Fibroblast of pulmonary artery (primary cell): Measurements from ENCODE around the gene ENGASE.

Source experiments
- DNase-seq: peaks from one replicate; pipeline ENCODE4 v3.0.0-alpha.2; 2010; ENCODE audit warnings: low read depth
- H3K4me3 ChIP-seq: replicated peaks from 2 replicates; pipeline ENCODE4 v1.5.1; 2011; ENCODE audit warnings: low read depth, mild to moderate bottlenecking, control low read depth, low read length, moderate library complexity
- CTCF ChIP-seq: IDR thresholded peaks from 2 replicates; pipeline ENCODE4 v1.5.1; 2011; ENCODE audit warnings: mild to moderate bottlenecking, control low read depth, low read length, inconsistent platforms; ENCODE audit errors: missing control alignments

Gene ENGASE

GRCh38 chr17:79095345-79096055, 20.9 kb downstream of the ENGASE start:
- DNase-seq = no peak
- H3K4me3 ChIP-seq = no peak overlapping the region
- TF ChIP-seq CTCF = no peak

- H3K4me3 ChIP-seq = no peak overlapping the region
- TF ChIP-seq CTCF = no peak
Observed at GRCh38 chr17:79096477-79096876, 21.9 kb downstream of the ENGASE start.

GRCh38 chr17:79097226-79098055, 22.8 kb downstream of the ENGASE start:
- no peak overlapping the region for H3K4me3 ChIP-seq
- no peak for TF ChIP-seq CTCF
- DNase-seq = no peak

More at GRCh38 chr17:79096477-79096876, 21.9 kb downstream of the ENGASE start:
- DNase-seq = no peak

GRCh38 chr17:79098282-79098867, 23.8 kb downstream of the ENGASE start:
- H3K4me3 ChIP-seq = no peak overlapping the region
- DNase-seq = no peak
- no peak for TF ChIP-seq CTCF

- TF ChIP-seq CTCF = no peak
- no peak overlapping the region for H3K4me3 ChIP-seq
- no peak for DNase-seq
Observed at GRCh38 chr17:79100405-79100804, 25.8 kb downstream of the ENGASE start.

- H3K4me3 ChIP-seq = no peak overlapping the region
- TF ChIP-seq CTCF = no peak
- DNase-seq = no peak
Observed at GRCh38 chr17:79101111-79101673, 26.6 kb downstream of the ENGASE start.
